Liver (tissue), 9 donors: ENCODE measurements around the gene KCNJ11. TPM values are rescaled to one million over a fixed set of nuclear protein-coding genes. Genes with fewer than 3 reads are reported as not detected.

Source experiments
- DNase-seq: peaks from one replicate; pipeline ENCODE4 v3.0.0-alpha.2; 2017; ENCODE audit warnings: low spot score
- H3K27ac ChIP-seq, 2 donors: one replicate each; pipeline ENCODE4 v1.7.0; 2013; ENCODE audit warnings: inconsistent platforms in 2 of 2, low read length in 2 of 2, control low read depth in 1 of 2, low read depth in 1 of 2, mild to moderate bottlenecking in 1 of 2
- H3K27me3 ChIP-seq, 4 donors: one replicate each; pipeline versions ENCODE4 v1.6.1 to v1.7.0; 2013; ENCODE audit warnings: low read length in 3 of 4, inconsistent platforms in 1 of 4, mild to moderate bottlenecking in 1 of 4, moderate library complexity in 1 of 4; ENCODE audit not compliant: control insufficient read depth in 4 of 4, insufficient read depth in 4 of 4
- H3K36me3 ChIP-seq, 4 donors: one replicate each; pipeline versions ENCODE4 v1.6.1 to v1.7.0; 2013; ENCODE audit warnings: low read length in 3 of 4, mild to moderate bottlenecking in 3 of 4, low read depth in 1 of 4, moderate library complexity in 1 of 4; ENCODE audit not compliant: control insufficient read depth in 4 of 4, insufficient read depth in 3 of 4
- H3K4me1 ChIP-seq, 4 donors: one replicate each; pipeline versions ENCODE4 v1.6.1 to v1.7.0; 2013; ENCODE audit warnings: low read length in 3 of 4, mild to moderate bottlenecking in 3 of 4, moderate library complexity in 1 of 4; ENCODE audit not compliant: control insufficient read depth in 4 of 4, insufficient read depth in 4 of 4
- H3K4me3 ChIP-seq, 3 donors: one replicate each; pipeline versions ENCODE4 v1.6.1 to v1.7.0; 2013; ENCODE audit warnings: low read length in 3 of 3, control low read depth in 1 of 3, low read depth in 1 of 3, mild to moderate bottlenecking in 1 of 3
- H3K9ac ChIP-seq, 2 donors: one replicate each; pipeline ENCODE4 v1.7.0; 2013; ENCODE audit warnings: low read length in 2 of 2, mild to moderate bottlenecking in 2 of 2, moderate library complexity in 2 of 2, control low read depth in 1 of 2, low read depth in 1 of 2
- H3K9me3 ChIP-seq, 4 donors: one replicate each; pipeline versions ENCODE4 v1.6.1 to v1.7.0; 2013; ENCODE audit warnings: low read length in 3 of 4; ENCODE audit not compliant: control insufficient read depth in 4 of 4
- EGR1 ChIP-seq, 2 donors: IDR thresholded peaks; 2 replicates each; pipeline ENCODE4 v1.6.1; 2016 to 2018; ENCODE audit warnings: antibody characterized with exemption in 2 of 2, low read depth in 2 of 2
- FOXA1 ChIP-seq: IDR thresholded peaks from 2 replicates; pipeline ENCODE4 v1.6.1; 2016; ENCODE audit warnings: antibody characterized with exemption
- FOXA2 ChIP-seq: IDR thresholded peaks from 2 replicates; pipeline ENCODE4 v1.6.1; 2016; ENCODE audit warnings: antibody characterized with exemption
- GABPA ChIP-seq, 2 donors: IDR thresholded peaks in 1 of 2; conservative IDR thresholded peaks in 1 of 2; 2 replicates each; pipeline ENCODE4 v1.6.1; 2016; ENCODE audit warnings: antibody characterized with exemption in 2 of 2, mild to moderate bottlenecking in 1 of 2, moderate library complexity in 1 of 2
- HNF4A ChIP-seq, 2 donors: conservative IDR thresholded peaks; 2 replicates each; pipeline ENCODE4 v1.6.1; 2016; ENCODE audit warnings: antibody characterized with exemption in 2 of 2, mild to moderate bottlenecking in 2 of 2
- HNF4G ChIP-seq: IDR thresholded peaks from 2 replicates; pipeline ENCODE4 v1.6.1; 2016; ENCODE audit warnings: antibody characterized with exemption
- JUND ChIP-seq, 2 donors: IDR thresholded peaks; 2 replicates each; pipeline ENCODE4 v1.6.1; 2016; ENCODE audit warnings: antibody characterized with exemption in 2 of 2
- NR2F2 ChIP-seq: IDR thresholded peaks from 2 replicates; pipeline ENCODE4 v1.6.1; 2016; ENCODE audit warnings: antibody characterized with exemption
- RAD21 ChIP-seq, 2 donors: IDR thresholded peaks; 2 replicates each; pipeline ENCODE4 v1.6.1; 2016; ENCODE audit warnings: antibody characterized with exemption in 2 of 2, mild to moderate bottlenecking in 2 of 2
- REST ChIP-seq: IDR thresholded peaks from 2 replicates; pipeline ENCODE4 v1.6.1; 2016; ENCODE audit warnings: antibody characterized with exemption, mild to moderate bottlenecking
- RXRA ChIP-seq, 2 donors: IDR thresholded peaks; 2 replicates each; pipeline ENCODE4 v1.6.1; 2017 to 2018; ENCODE audit warnings: antibody characterized with exemption in 2 of 2, mild to moderate bottlenecking in 1 of 2
- SP1 ChIP-seq: IDR thresholded peaks from 2 replicates; pipeline ENCODE4 v1.6.1; 2018; ENCODE audit warnings: antibody characterized with exemption, mild to moderate bottlenecking
- TAF1 ChIP-seq: conservative IDR thresholded peaks from 2 replicates; pipeline ENCODE4 v1.6.1; 2016; ENCODE audit warnings: antibody characterized with exemption, mild to moderate bottlenecking
- YY1 ChIP-seq: IDR thresholded peaks from 2 replicates; pipeline ENCODE4 v1.6.1; 2016; ENCODE audit warnings: antibody characterized with exemption, mild to moderate bottlenecking
- WGBS: extraction: QIAGEN DNeasy Blood & Tissue Kit; methylation state at CpG from one replicate; pipeline ENCODE4 v1.1.7; 2013; 5-methylcytosine and 5-hydroxymethylcytosine counted together
- polyA plus RNA-seq, 2 donors: library from polyadenylated mRNA; stranded (reverse) in 1 of 2; unstranded in 1 of 2; fragments of 200-250 nt in 1 of 2; fragments of >200 nt in 1 of 2; fragmentation: Nextera tagmentation in 1 of 2; extraction: Ambion mirVana in 1 of 2; gene quantifications; one replicate each; pipeline versions ENCODE4 v1.2.1 to v1.2.3, GENCODE V29; 2013 to 2015
- total RNA-seq, 2 donors: library from RNA; depleted of rRNA; stranded (reverse); fragments of >200 nt; gene quantifications; one replicate each; pipeline ENCODE4 v1.2.3, GENCODE V29; 2014
- TF ChIP-seq, protein P1 (sequence below): IDR thresholded peaks from 2 replicates; pipeline ENCODE4 v1.6.1; 2016; ENCODE audit warnings: antibody characterized with exemption
- TF ChIP-seq, protein P2 (sequence below): IDR thresholded peaks from 2 replicates; pipeline ENCODE4 v1.6.1; 2016; ENCODE audit warnings: antibody characterized with exemption
- TF ChIP-seq, protein P3 (sequence below): fragments of 150-350 bp; IDR thresholded peaks from 2 replicates; pipeline ENCODE4 v1.5.1; 2017; ENCODE audit warnings: improper control_type of control experiment, low read depth, low read length; ENCODE audit not compliant: missing input control
- donor health status: healthy.
- donor health status: healthy.
- donor health status: healthy.
- donor health status: healthy.
- donor health status: healthy.

The KCNJ11 gene
- total and polyA plus RNA-seq, 4 donors: 0.28 to 1.1 (median 0.75) TPM; not detected in 1

DNA sequence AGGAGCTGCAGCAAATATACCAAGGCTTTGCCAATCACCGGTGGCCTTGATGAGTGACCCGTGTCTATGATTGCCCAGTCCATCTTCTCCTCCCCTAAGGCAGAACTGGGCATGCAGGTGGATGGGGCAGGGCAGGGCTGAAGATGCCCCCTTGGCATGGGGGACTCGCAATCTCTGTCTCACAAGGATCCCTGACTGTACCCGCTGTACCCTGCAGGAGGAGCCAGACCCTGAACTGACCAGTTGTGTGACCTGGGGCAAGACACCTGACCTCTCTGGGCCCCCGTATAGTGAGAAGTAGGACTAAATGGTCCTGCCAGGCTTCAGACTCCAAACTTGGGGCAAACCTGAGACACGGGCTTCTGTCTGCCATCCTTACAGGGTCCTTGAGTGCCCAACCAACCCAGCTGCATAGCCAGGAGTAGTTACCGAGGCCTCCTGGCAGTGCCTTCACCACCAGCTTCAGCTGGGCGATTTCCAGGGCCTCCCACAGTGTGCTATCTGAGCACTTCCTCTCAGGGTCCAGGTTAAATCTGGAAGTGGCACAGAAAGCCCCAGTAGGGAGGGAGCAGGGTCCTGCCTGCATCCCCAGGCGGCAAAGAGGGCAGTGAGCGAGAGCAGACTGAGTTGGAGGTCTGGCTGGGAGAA is 6.4 kb upstream of the KCNJ11 start:
- H3K27ac ChIP-seq: no peak overlapping the region
- no peaks in the 10 kb centered on the region for H3K4me1 ChIP-seq
- H3K27me3 ChIP-seq: no peaks in the 10 kb centered on the region
- 92% methylated on average over 10 of the region's 10 CpGs for WGBS
- DNase-seq: no peak
- H3K9ac ChIP-seq: no peak overlapping the region
- H3K36me3 ChIP-seq: no peaks in the 10 kb centered on the region
- no peaks in the 10 kb centered on the region for H3K9me3 ChIP-seq
- TF ChIP-seq FOXA1 (no peak), JUND (IDR thresholded peaks at IDR 0.05) (no peak), EGR1 (IDR thresholded peaks at IDR 0.05; ENCODE audit: low read depth in 2 of 2) (no peak), TAF1 (no peak), NR2F2 (no peak)
- H3K4me3 ChIP-seq: no peak overlapping the region

DNA sequence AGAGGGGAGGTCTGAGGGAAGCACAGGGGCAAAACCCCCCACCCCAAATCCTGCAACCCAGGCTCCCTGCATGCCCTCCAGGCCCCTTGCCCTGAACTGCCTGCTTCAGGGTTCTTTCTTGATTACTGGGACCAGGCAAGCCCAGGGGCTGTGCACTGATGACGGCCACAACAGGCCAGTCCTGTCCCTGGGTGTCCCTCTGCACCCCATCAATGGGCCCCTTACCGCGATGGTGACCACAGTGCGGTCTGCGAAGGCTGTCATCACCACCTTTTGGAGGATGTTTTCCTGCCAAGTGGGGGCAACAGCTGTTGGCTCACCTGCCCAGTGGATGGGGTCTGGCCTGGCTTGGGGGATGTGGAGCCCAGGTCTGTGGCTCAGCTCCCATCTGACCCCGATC is 5.0 kb upstream of the KCNJ11 start:
- Histone ChIP-seq H3K9me3 (no peaks in the 10 kb centered on the region), H3K36me3 (no peaks in the 10 kb centered on the region), H3K4me3 (no peak overlapping the region), H3K9ac (no peak overlapping the region), H3K4me1 (peaks cover 0 to 3% (median under 1%) of the 10 kb centered on the region in 4 donors), H3K27me3 (no peaks in the 10 kb centered on the region), H3K27ac (no peak overlapping the region)
- DNase-seq: no peak
- TF ChIP-seq REST (no peak), JUND (IDR thresholded peaks at IDR 0.05) (no peak), RXRA (IDR thresholded peaks at IDR 0.05) (no peak), RAD21 (IDR thresholded peaks at IDR 0.05) (no peak), YY1 (no peak), FOXA2 (no peak), GABPA (IDR thresholded peaks at IDR 0.05 in 1 of 2, conservative IDR thresholded peaks at IDR 0.05 in 1 of 2) (no peak), FOXA1 (no peak), HNF4A (conservative IDR thresholded peaks at IDR 0.05) (no peak), HNF4G (no peak), SP1 (no peak), EGR1 (IDR thresholded peaks at IDR 0.05; ENCODE audit: low read depth in 2 of 2) (no peak)
- TF ChIP-seq, protein P1, sequence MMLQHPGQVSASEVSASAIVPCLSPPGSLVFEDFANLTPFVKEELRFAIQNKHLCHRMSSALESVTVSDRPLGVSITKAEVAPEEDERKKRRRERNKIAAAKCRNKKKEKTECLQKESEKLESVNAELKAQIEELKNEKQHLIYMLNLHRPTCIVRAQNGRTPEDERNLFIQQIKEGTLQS: no peak
- TF ChIP-seq, protein P2, sequence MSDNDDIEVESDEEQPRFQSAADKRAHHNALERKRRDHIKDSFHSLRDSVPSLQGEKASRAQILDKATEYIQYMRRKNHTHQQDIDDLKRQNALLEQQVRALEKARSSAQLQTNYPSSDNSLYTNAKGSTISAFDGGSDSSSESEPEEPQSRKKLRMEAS: no peak
- TF ChIP-seq, protein P3, sequence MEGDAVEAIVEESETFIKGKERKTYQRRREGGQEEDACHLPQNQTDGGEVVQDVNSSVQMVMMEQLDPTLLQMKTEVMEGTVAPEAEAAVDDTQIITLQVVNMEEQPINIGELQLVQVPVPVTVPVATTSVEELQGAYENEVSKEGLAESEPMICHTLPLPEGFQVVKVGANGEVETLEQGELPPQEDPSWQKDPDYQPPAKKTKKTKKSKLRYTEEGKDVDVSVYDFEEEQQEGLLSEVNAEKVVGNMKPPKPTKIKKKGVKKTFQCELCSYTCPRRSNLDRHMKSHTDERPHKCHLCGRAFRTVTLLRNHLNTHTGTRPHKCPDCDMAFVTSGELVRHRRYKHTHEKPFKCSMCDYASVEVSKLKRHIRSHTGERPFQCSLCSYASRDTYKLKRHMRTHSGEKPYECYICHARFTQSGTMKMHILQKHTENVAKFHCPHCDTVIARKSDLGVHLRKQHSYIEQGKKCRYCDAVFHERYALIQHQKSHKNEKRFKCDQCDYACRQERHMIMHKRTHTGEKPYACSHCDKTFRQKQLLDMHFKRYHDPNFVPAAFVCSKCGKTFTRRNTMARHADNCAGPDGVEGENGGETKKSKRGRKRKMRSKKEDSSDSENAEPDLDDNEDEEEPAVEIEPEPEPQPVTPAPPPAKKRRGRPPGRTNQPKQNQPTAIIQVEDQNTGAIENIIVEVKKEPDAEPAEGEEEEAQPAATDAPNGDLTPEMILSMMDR: no peak
- 91% methylated on average over 6 of the region's 6 CpGs for WGBS
